IMR-90 (cell line): Measurements from ENCODE around the gene NKPD1. TPM values are rescaled to one million over a fixed set of nuclear protein-coding genes. Genes with fewer than 3 reads are reported as not detected.
A peak's percentile ranks its signal among the peaks of the same experiment; 100 is the strongest.

Source experiments
- ATAC-seq: fragments of 200-7000 bp; cut with Tn5 transposase; 2 replicates; pipeline ENCODE4 v1.9.1; 2020; ENCODE audit warnings: low read depth, mild to moderate bottlenecking, moderate library complexity
- BruUV-seq: library from RNA; stranded (reverse); fragments of 400-500 nt; replicated peaks from 2 replicates; lab custom pipeline; 2021; lab: Mats Ljungman, UMichigan
- CTCF ChIA-PET: fragments of 300-600 bp; formaldehyde crosslinking; extraction: SDS; loops from one replicate; lab custom pipeline; 2021; ENCODE audit warnings: antibody characterized with exemption; lab: Yijun Ruan, JAX
- POLR2A ChIA-PET: fragments of 300-600 bp; sonication (Branson Sonifier 250); formaldehyde crosslinking; loops from one replicate; lab custom pipeline; 2022; ENCODE audit warnings: antibody characterized with exemption; ENCODE audit not compliant: unreplicated experiment; lab: Charles Lee
- DNase-seq: peaks from one replicate; pipeline ENCODE4 v3.0.0; 2013
- H2AFZ ChIP-seq: replicated peaks from 2 replicates; pipeline ENCODE3; 2013; ENCODE audit warnings: low read length, mild to moderate bottlenecking; ENCODE audit not compliant: poor library complexity
- H2AK5ac ChIP-seq: 2 replicates; pipeline ENCODE4 v1.6.1; 2013; ENCODE audit warnings: low read depth, low read length, inconsistent platforms
- H2AK9ac ChIP-seq: replicated peaks from 2 replicates; pipeline ENCODE3; 2013; ENCODE audit warnings: mild to moderate bottlenecking, low read depth, low read length, moderate library complexity; ENCODE audit not compliant: poor library complexity
- H2BK120ac ChIP-seq: 2 replicates; pipeline ENCODE4 v1.6.1; 2013; ENCODE audit warnings: low read depth, low read length, inconsistent platforms
- H2BK15ac ChIP-seq: 3 replicates; pipeline ENCODE4 v1.6.1; 2013; ENCODE audit warnings: low read depth, low read length, inconsistent platforms
- H2BK20ac ChIP-seq: 2 replicates; pipeline ENCODE4 v1.6.1; 2013; ENCODE audit warnings: low read depth, mild to moderate bottlenecking, inconsistent platforms, low read length, moderate library complexity
- H2BK5ac ChIP-seq: 2 replicates; pipeline ENCODE4 v1.6.1; 2013; ENCODE audit warnings: mild to moderate bottlenecking, low read depth, low read length, inconsistent platforms; ENCODE audit not compliant: poor library complexity, severe bottlenecking
- H3K14ac ChIP-seq: replicated peaks from 2 replicates; pipeline ENCODE4 v1.6.1; 2013; ENCODE audit warnings: low read depth, low read length, inconsistent platforms
- H3K18ac ChIP-seq: 2 replicates; pipeline ENCODE4 v1.6.1; 2013; ENCODE audit warnings: low read depth, low read length, control low read depth
- H3K23ac ChIP-seq: 2 replicates; pipeline ENCODE4 v1.6.1; 2013; ENCODE audit warnings: low read depth, low read length, inconsistent platforms
- H3K27ac ChIP-seq: 2 replicates; pipeline ENCODE4 v1.5.1; 2013; ENCODE audit warnings: mild to moderate bottlenecking, control low read depth, low read length; ENCODE audit not compliant: insufficient read depth
- H3K27me3 ChIP-seq: 2 replicates; pipeline ENCODE4 v1.6.1; 2013; ENCODE audit warnings: low read length; ENCODE audit not compliant: control insufficient read depth, insufficient read depth
- H3K36me3 ChIP-seq: 2 replicates; pipeline ENCODE4 v1.6.1; 2013; ENCODE audit warnings: low read length, mixed read lengths; ENCODE audit not compliant: control insufficient read depth, insufficient read depth
- H3K4ac ChIP-seq: 2 replicates; pipeline ENCODE4 v1.6.1; 2013; ENCODE audit warnings: low read depth, low read length, inconsistent platforms
- H3K4me1 ChIP-seq: 2 replicates; pipeline ENCODE4 v1.6.1; 2013; ENCODE audit warnings: low read length, mixed read lengths; ENCODE audit not compliant: control insufficient read depth, insufficient read depth
- H3K4me2 ChIP-seq: 2 replicates; pipeline ENCODE4 v1.6.1; 2013; ENCODE audit warnings: low read depth, mild to moderate bottlenecking, control low read depth, low read length, moderate library complexity
- H3K4me3 ChIP-seq: 2 replicates; pipeline ENCODE4 v1.5.1; 2013; ENCODE audit warnings: low read depth, mild to moderate bottlenecking, control low read depth, low read length, moderate library complexity; ENCODE audit not compliant: insufficient read depth
- H3K56ac ChIP-seq: 2 replicates; pipeline ENCODE4 v1.6.1; 2013; ENCODE audit warnings: low read length, inconsistent platforms; ENCODE audit not compliant: insufficient read depth; ENCODE audit errors: extremely low read depth
- H3K79me1 ChIP-seq, 2 experiments: 2 replicates each; pipeline ENCODE4 v1.6.1; 2013; ENCODE audit warnings: low read length in 2 of 2, inconsistent platforms in 1 of 2, low read depth in 1 of 2
- H3K9ac ChIP-seq: 2 replicates; pipeline ENCODE4 v1.6.1; 2013; ENCODE audit warnings: low read depth, low read length, control low read depth
- H3K9me1 ChIP-seq: 2 replicates; pipeline ENCODE4 v1.6.1; 2013; ENCODE audit warnings: low read length, inconsistent platforms; ENCODE audit not compliant: insufficient read depth
- H3K9me3 ChIP-seq: 2 replicates; pipeline ENCODE4 v1.6.1; 2013; ENCODE audit warnings: low read length; ENCODE audit not compliant: control insufficient read depth, insufficient read depth
- H4K20me1 ChIP-seq: 2 replicates; pipeline ENCODE4 v1.6.1; 2013; ENCODE audit warnings: low read length, inconsistent platforms; ENCODE audit not compliant: insufficient read depth
- H4K5ac ChIP-seq: 2 replicates; pipeline ENCODE4 v1.6.1; 2013; ENCODE audit warnings: mild to moderate bottlenecking, low read depth, low read length, control low read depth
- H4K8ac ChIP-seq, 2 experiments: 2 replicates each; pipeline ENCODE4 v1.6.1; 2013; ENCODE audit warnings: low read depth in 2 of 2, low read length in 2 of 2, control low read depth in 1 of 2, inconsistent platforms in 1 of 2
- H4K91ac ChIP-seq: 2 replicates; pipeline ENCODE4 v1.6.1; 2013; ENCODE audit warnings: low read depth, low read length, inconsistent platforms; ENCODE audit not compliant: insufficient read depth
- MAFK ChIP-seq: IDR thresholded peaks from 2 replicates; pipeline ENCODE4 v1.6.1; 2012; ENCODE audit warnings: low read depth, low read length, improper control_type of control experiment
- MAZ ChIP-seq: IDR thresholded peaks from 2 replicates; pipeline ENCODE4 v1.6.1; 2012; ENCODE audit warnings: low read depth, mild to moderate bottlenecking, low read length, improper control_type of control experiment, moderate library complexity, borderline replicate concordance
- NFE2L2 ChIP-seq: fragments of 150-350 bp; IDR thresholded peaks from 2 replicates; pipeline ENCODE4 v1.6.1; 2016; ENCODE audit warnings: low read depth, mild to moderate bottlenecking, low read length
- RAD21 ChIP-seq: IDR thresholded peaks from 2 replicates; pipeline ENCODE4 v1.6.1; 2012; ENCODE audit warnings: low read length, improper control_type of control experiment
- RCOR1 ChIP-seq: IDR thresholded peaks from 2 replicates; pipeline ENCODE4 v1.6.1; 2012; ENCODE audit warnings: mild to moderate bottlenecking, low read length, improper control_type of control experiment; ENCODE audit not compliant: insufficient replicate concordance
- RFX5 ChIP-seq: IDR thresholded peaks from 2 replicates; pipeline ENCODE4 v1.8.0; 2012; ENCODE audit warnings: low read depth, mild to moderate bottlenecking, low read length, moderate library complexity
- WGBS, 2 experiments: methylation state at CpG; one replicate each; pipeline versions ENCODE4 v1.1.5 to v1.1.7; 2013; ENCODE audit warnings: missing lambda C conversion rate in 2 of 2; ENCODE audit not compliant: insufficient read length in 1 of 2; ENCODE audit errors: extremely low coverage in 2 of 2; 5-methylcytosine and 5-hydroxymethylcytosine counted together
- dilution Hi-C: fragments of 300-500 bp; cut with HindIII; formaldehyde crosslinking; loops from one replicate; pipeline ENCODE4 v1.14.3; 2018; ENCODE audit warnings: low sequenced_read_pairs; ENCODE audit not compliant: unreplicated experiment
- in situ Hi-C: fragments of 300-500 bp; cut with MboI; formaldehyde crosslinking; loops from 3 replicates; pipeline ENCODE4 v1.14.3; 2019; ENCODE audit warnings: low sequenced_read_pairs, inconsistent platforms, mixed read lengths
- intact Hi-C: fragments of 100-400 bp; cut with micrococcal nuclease; formaldehyde crosslinking; loops from 2 replicates; pipeline ENCODE4 v1.10.0; 2022
- polyA plus RNA-seq, 3 experiments: library from polyadenylated mRNA; depleted of rRNA; stranded (reverse); fragments of >200 nt; gene quantifications; 2 replicates each; pipeline ENCODE4 v1.2.3, GENCODE V29; 2012; ENCODE audit warnings: low replicate concordance in 1 of 3
- total RNA-seq: library from RNA; depleted of rRNA; stranded (reverse); fragments of >200 nt; gene quantifications from 2 replicates; pipeline ENCODE4 v1.2.3, GENCODE V29; 2012
- TF ChIP-seq, protein P1 (sequence below): fragments of 150-350 bp; IDR thresholded peaks from 2 replicates; pipeline ENCODE4 v1.6.1; 2016; ENCODE audit warnings: low read depth, mild to moderate bottlenecking, low read length, moderate library complexity, borderline replicate concordance

Gene NKPD1
- total and polyA plus RNA-seq, 2 of the 4 experiments (the other 2 are of a cell fraction), result under 0.01 to 0.09 TPM

DNA sequence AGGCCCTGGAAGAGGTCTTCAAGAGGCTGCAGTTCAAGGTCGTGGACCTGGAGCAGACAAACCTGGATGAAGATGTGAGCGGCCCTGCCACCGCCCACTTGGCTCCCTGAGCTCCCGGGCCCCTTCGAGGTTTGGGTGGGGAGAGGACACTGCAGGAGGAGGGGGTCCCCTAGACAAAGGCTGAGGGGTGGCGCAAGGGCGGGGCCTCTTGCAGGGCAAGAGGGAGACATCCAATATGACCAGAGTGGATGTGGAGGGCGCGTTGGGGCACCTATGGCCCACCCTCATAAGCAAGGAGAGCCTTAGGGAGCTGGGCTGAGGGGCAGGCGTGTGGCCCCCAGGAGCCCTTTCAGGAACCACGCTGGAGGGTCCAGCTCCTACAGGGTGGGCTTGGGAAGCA, 20.2 kb downstream of the NKPD1 start:
- Histone ChIP-seq H3K56ac (no peak overlapping the region), H3K36me3 (peaks cover 35% of the 10 kb centered on the region), H4K20me1 (peaks cover 28% of the 10 kb centered on the region), H3K14ac (no peak overlapping the region), H3K79me1 (peaks cover 22 to 42% of the 10 kb centered on the region in 2 experiments; a peak in 3 of 4 replicates), H4K91ac (no peak overlapping the region), H3K9ac (no peak overlapping the region), H2AK9ac (peak overlapping the region; percentile 13), H2BK5ac (no peak overlapping the region), H3K4me3 (no peak overlapping the region), H4K8ac (no peak overlapping the region), H2AFZ (no peak overlapping the region), H3K4me2 (no peak overlapping the region), H3K27ac (no peak overlapping the region), H3K4ac (no peak overlapping the region), H2BK20ac (no peak overlapping the region), H3K27me3 (no peaks in the 10 kb centered on the region), H2AK5ac (no peak overlapping the region), H4K5ac (no peak overlapping the region), H2BK15ac (no peak overlapping the region), H3K4me1 (0 out of 2 replicates have a peak, but pooled peaks cover 2% of the 10 kb centered on the region), H3K23ac (no peak overlapping the region), H3K18ac (no peak overlapping the region), H2BK120ac (no peak overlapping the region), H3K9me3 (no peaks in the 10 kb centered on the region), H3K9me1 (peaks cover 4% of the 10 kb centered on the region; the same call in 1 of the 2 replicates)
- BruUV-seq, result no TSS peak
- 97% methylated on average over 3 of the region's 11 CpGs; no CpG with 5 or more reads in 1 of the 2 experiments for WGBS, 2 experiments
- dilution Hi-C loops (no loop called here), in situ Hi-C loops (no loop called here), intact Hi-C loops (no loop called here)
- TF ChIP-seq MAZ (no peak), RFX5 (no peak), MAFK (no peak), RAD21 (no peak), NFE2L2 (no peak), RCOR1 (no peak)
- TF ChIP-seq, protein P1, sequence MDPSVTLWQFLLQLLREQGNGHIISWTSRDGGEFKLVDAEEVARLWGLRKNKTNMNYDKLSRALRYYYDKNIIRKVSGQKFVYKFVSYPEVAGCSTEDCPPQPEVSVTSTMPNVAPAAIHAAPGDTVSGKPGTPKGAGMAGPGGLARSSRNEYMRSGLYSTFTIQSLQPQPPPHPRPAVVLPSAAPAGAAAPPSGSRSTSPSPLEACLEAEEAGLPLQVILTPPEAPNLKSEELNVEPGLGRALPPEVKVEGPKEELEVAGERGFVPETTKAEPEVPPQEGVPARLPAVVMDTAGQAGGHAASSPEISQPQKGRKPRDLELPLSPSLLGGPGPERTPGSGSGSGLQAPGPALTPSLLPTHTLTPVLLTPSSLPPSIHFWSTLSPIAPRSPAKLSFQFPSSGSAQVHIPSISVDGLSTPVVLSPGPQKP, result no peak
- DNase-seq, result no peak
- ChIA-PET CTCF (interaction anchor here (1.0 kb wide), 1 partner anchor 9 kb away, joined by 6 read pairs; no protein-coding TSS in a partner anchor), POLR2A (no interaction called here)
- ATAC-seq, result no peak
